T47D (cell line): ENCODE measurements around the gene NDUFB3.
"Not testable (repeated sequence)": the region's sequence is repeated elsewhere in the genome, so short reads cannot be mapped to it uniquely, and the experiment has no call there.

Experiments
- DNase-seq, 2 experiments: peaks; one replicate each; pipeline versions ENCODE4 v3.0.0 to v3.0.0-alpha.2; 2011 to 2012; ENCODE audit warnings: low read depth in 1 of 2, low spot score in 1 of 2
- JUND ChIP-seq: IDR thresholded peaks from 2 replicates; pipeline ENCODE4 v1.6.1; 2012; ENCODE audit warnings: low read depth
- in situ Hi-C: cut with HindIII; loops from 2 replicates; pipeline ENCODE4 v1.10.0; 2016; ENCODE audit warnings: low sequenced_read_pairs, low pct_unique_long_range_greater_than_20kb

Gene NDUFB3

GRCh38 chr2:201071479-201072200 lies at the start of gene NDUFB3, which contains the start of gene HYCC2:
Gene NDUFB3 (plus strand): TSS chr2:201072001. CDS start chr2:201078883, 6,882 bp downstream.
Gene HYCC2 (minus strand): TSS chr2:201071671. CDS start chr2:201024009, 47,662 bp downstream.
- in situ Hi-C loops: no loop called here
- TF ChIP-seq JUND: no peak
- DNase-seq: peak; percentile 88 to 93

- in situ Hi-C loops: no loop called here
- no peak for TF ChIP-seq JUND
- no peak for DNase-seq
Measured at GRCh38 chr2:201024518-201024917, 47.3 kb upstream of the NDUFB3 start.

GRCh38 chr2:201034355-201034754 lies 37.4 kb upstream of the NDUFB3 start:
- in situ Hi-C loops: not testable (repeated sequence)

GRCh38 chr2:201038361-201038760 lies 33.4 kb upstream of the NDUFB3 start:
- in situ Hi-C loops, DNase-seq: not testable (repeated sequence)

More at GRCh38 chr2:201034355-201034754, 37.4 kb upstream of the NDUFB3 start:
- DNase-seq: not testable (repeated sequence)

GRCh38 chr2:201038855-201039254 lies 32.9 kb upstream of the NDUFB3 start:
- no peak for DNase-seq
- in situ Hi-C loops: no loop called here
- no peak for TF ChIP-seq JUND

GRCh38 chr2:201040867-201041628 lies 30.8 kb upstream of the NDUFB3 start:
- in situ Hi-C loops: no loop called here
- DNase-seq: no peak
- TF ChIP-seq JUND: no peak

GRCh38 chr2:201042451-201042850 lies 29.4 kb upstream of the NDUFB3 start:
- DNase-seq, in situ Hi-C loops: not testable (repeated sequence)

GRCh38 chr2:201043050-201043449 lies 28.8 kb upstream of the NDUFB3 start:
- in situ Hi-C loops, DNase-seq: not testable (repeated sequence)

- no peak for DNase-seq
- in situ Hi-C loops: no loop called here
- no peak for TF ChIP-seq JUND
Measured at GRCh38 chr2:201046881-201047280, 24.9 kb upstream of the NDUFB3 start.

- in situ Hi-C loops: no loop called here
- TF ChIP-seq JUND: no peak
- DNase-seq: no peak
Measured at GRCh38 chr2:201049455-201049854, 22.3 kb upstream of the NDUFB3 start.

- DNase-seq: no peak
- in situ Hi-C loops: no loop called here
- no peak for TF ChIP-seq JUND
Measured at GRCh38 chr2:201057087-201057521, 14.7 kb upstream of the NDUFB3 start.

- in situ Hi-C loops: no loop called here
- no peak for DNase-seq
Measured at GRCh38 chr2:201057715-201058248, 14.0 kb upstream of the NDUFB3 start.

GRCh38 chr2:201058914-201059313 lies 12.9 kb upstream of the NDUFB3 start:
- DNase-seq: no peak
- in situ Hi-C loops: no loop called here
- TF ChIP-seq JUND: no peak

More at GRCh38 chr2:201057715-201058248, 14.0 kb upstream of the NDUFB3 start:
- no peak for TF ChIP-seq JUND
